ENCODE data around the gene GAST. TPM values are rescaled to one million over a fixed set of nuclear protein-coding genes. Genes with fewer than 3 reads are reported as not detected.
A peak's percentile ranks its signal among the peaks of the same experiment; 100 is the strongest.

GAST gene
- total RNA-seq, 1 donor from 2014 or later = 119 TPM

- Mint-ChIP-seq H3K36me3 (no peaks in the 10 kb centered on the region), H3K4me3 (peak overlapping the region; percentile 51), H3K4me1 (ENCODE audit: unreplicated experiment) (peaks cover 21% of the 10 kb centered on the region), H3K27ac (peak overlapping the region; percentile 69), H3K9me3 (no peaks in the 10 kb centered on the region), H3K27me3 (peaks cover 45% of the 10 kb centered on the region)
- no peak for TF ChIP-seq CTCF (conservative IDR thresholded peaks at IDR 0.05)
- no peak for DNase-seq (ENCODE audit: extremely low spot score, unreplicated experiment)
Measured at GRCh38 chr17:41737680-41738023, 25.5 kb downstream of the GAST start.

- Mint-ChIP-seq H3K4me3 (peak overlapping the region; percentile 51), H3K27me3 (peaks cover 43% of the 10 kb centered on the region), H3K9me3 (no peaks in the 10 kb centered on the region), H3K4me1 (ENCODE audit: unreplicated experiment) (peaks cover 21% of the 10 kb centered on the region), H3K36me3 (no peaks in the 10 kb centered on the region), H3K27ac (peak overlapping the region; percentile 69)
- DNase-seq (ENCODE audit: extremely low spot score, unreplicated experiment) = peak; percentile 88
- TF ChIP-seq CTCF (conservative IDR thresholded peaks at IDR 0.05) = peak; percentile 99
Measured at GRCh38 chr17:41738077-41738800, 26.1 kb downstream of the GAST start.

GRCh38 chr17:41738801-41739112 lies 26.6 kb downstream of the GAST start:
- DNase-seq (ENCODE audit: extremely low spot score, unreplicated experiment) = no peak
- peaks cover 38% of the 10 kb centered on the region for H3K27me3 Mint-ChIP-seq
- H3K27ac Mint-ChIP-seq = no peak overlapping the region
- TF ChIP-seq CTCF (conservative IDR thresholded peaks at IDR 0.05) = no peak
- H3K36me3 Mint-ChIP-seq = no peaks in the 10 kb centered on the region
- no peaks in the 10 kb centered on the region for H3K9me3 Mint-ChIP-seq
- no peak overlapping the region for H3K4me3 Mint-ChIP-seq
- peaks cover 21% of the 10 kb centered on the region for H3K4me1 Mint-ChIP-seq (ENCODE audit: unreplicated experiment)

- H3K4me1 Mint-ChIP-seq (ENCODE audit: unreplicated experiment) = peaks cover 21% of the 10 kb centered on the region
- H3K36me3 Mint-ChIP-seq = no peaks in the 10 kb centered on the region
- no peak for DNase-seq (ENCODE audit: extremely low spot score, unreplicated experiment)
- H3K27me3 Mint-ChIP-seq = peaks cover 32% of the 10 kb centered on the region
- H3K27ac Mint-ChIP-seq = peak overlapping the region; percentile 76
- no peak overlapping the region for H3K4me3 Mint-ChIP-seq
- TF ChIP-seq CTCF (conservative IDR thresholded peaks at IDR 0.05) = no peak
- H3K9me3 Mint-ChIP-seq = no peaks in the 10 kb centered on the region
Measured at GRCh38 chr17:41739661-41740352, 27.7 kb downstream of the GAST start.

- no peak overlapping the region for H3K27ac Mint-ChIP-seq
- H3K4me1 Mint-ChIP-seq (ENCODE audit: unreplicated experiment) = peaks cover 21% of the 10 kb centered on the region
- H3K4me3 Mint-ChIP-seq = no peak overlapping the region
- no peaks in the 10 kb centered on the region for H3K9me3 Mint-ChIP-seq
- no peak for TF ChIP-seq CTCF (conservative IDR thresholded peaks at IDR 0.05)
- H3K36me3 Mint-ChIP-seq = no peaks in the 10 kb centered on the region
- H3K27me3 Mint-ChIP-seq = peaks cover 25% of the 10 kb centered on the region
- DNase-seq (ENCODE audit: extremely low spot score, unreplicated experiment) = no peak
Measured at GRCh38 chr17:41740506-41740905, 28.4 kb downstream of the GAST start.
